Hepatocyte (in vitro differentiated cells): ENCODE results near the gene TMEM170B. TPM values are rescaled to one million over a fixed set of nuclear protein-coding genes. Genes with fewer than 3 reads are reported as not detected.
A peak's percentile ranks its signal among the peaks of the same experiment; 100 is the strongest.

Experiments used
- DNase-seq: peaks from one replicate; pipeline ENCODE4 v3.0.0-alpha.2; 2016; ENCODE audit warnings: low spot score
- H2AFZ ChIP-seq: fragments of 200-600 bp; sonication (generic); 2 replicates; pipeline ENCODE4 v1.6.0; 2016; ENCODE audit warnings: antibody characterized with exemption, mild to moderate bottlenecking
- H3K27ac ChIP-seq: fragments of 200-600 bp; sonication (generic); 2 replicates; pipeline ENCODE4 v1.5.1; 2016; ENCODE audit warnings: mild to moderate bottlenecking
- H3K27me3 ChIP-seq: fragments of 200-600 bp; sonication (generic); 2 replicates; pipeline ENCODE4 v1.6.1; 2016
- H3K36me3 ChIP-seq: fragments of 200-600 bp; sonication (generic); replicated peaks from 2 replicates; pipeline ENCODE4 v1.5.1; 2016; ENCODE audit warnings: low read depth; ENCODE audit not compliant: insufficient read depth
- H3K4me1 ChIP-seq: fragments of 200-600 bp; sonication (generic); 2 replicates; pipeline ENCODE4 v1.5.1; 2016; ENCODE audit warnings: mild to moderate bottlenecking, moderate library complexity; ENCODE audit not compliant: insufficient read depth
- H3K4me2 ChIP-seq: fragments of 200-600 bp; sonication (generic); 2 replicates; pipeline ENCODE4 v1.6.0; 2016
- H3K4me3 ChIP-seq: fragments of 200-600 bp; sonication (generic); 2 replicates; pipeline ENCODE4 v1.5.1; 2016; ENCODE audit warnings: mild to moderate bottlenecking
- H3K79me2 ChIP-seq: fragments of 200-600 bp; sonication (generic); 2 replicates; pipeline ENCODE4 v1.6.0; 2017; ENCODE audit warnings: mild to moderate bottlenecking
- H3K9me2 ChIP-seq: fragments of 200-600 bp; sonication (generic); replicated peaks from 2 replicates; pipeline ENCODE4 v1.6.0; 2017; ENCODE audit warnings: mild to moderate bottlenecking; ENCODE audit not compliant: insufficient read depth
- H3K9me3 ChIP-seq: fragments of 200-600 bp; sonication (generic); 2 replicates; pipeline ENCODE4 v1.5.1; 2016; ENCODE audit warnings: low read depth, mild to moderate bottlenecking
- H4K20me1 ChIP-seq: fragments of 200-600 bp; sonication (generic); 2 replicates; pipeline ENCODE4 v1.6.0; 2016; ENCODE audit warnings: mild to moderate bottlenecking; ENCODE audit not compliant: insufficient read depth, poor library complexity, severe bottlenecking
- CTCF ChIP-seq: fragments of 200-600 bp; sonication (generic); IDR thresholded peaks from 2 replicates; pipeline ENCODE4 v1.5.1; 2016; ENCODE audit warnings: antibody characterized with exemption, mild to moderate bottlenecking; ENCODE audit not compliant: poor library complexity
- EZH2 ChIP-seq: fragments of 200-600 bp; sonication (generic); IDR thresholded peaks from 2 replicates; pipeline ENCODE4 v1.6.1; 2016; ENCODE audit warnings: antibody characterized with exemption, mild to moderate bottlenecking, borderline replicate concordance
- EZH2phosphoT487 ChIP-seq: fragments of 200-600 bp; sonication (generic); IDR thresholded peaks from one replicate; pipeline ENCODE4 v1.6.1; 2018; ENCODE audit warnings: antibody characterized with exemption, mild to moderate bottlenecking, low read depth, moderate library complexity; ENCODE audit not compliant: unreplicated experiment, severe bottlenecking
- WGBS: methylation state at CpG from one replicate; pipeline ENCODE4 v1.1.6; 2016; ENCODE audit warnings: low lambda C conversion rate; ENCODE audit errors: missing lambda C conversion rate; 5-methylcytosine and 5-hydroxymethylcytosine counted together
- polyA plus RNA-seq: library from polyadenylated mRNA; unstranded; fragments of >200 nt; fragmentation: Nextera tagmentation; extraction: Ambion mirVana; gene quantifications from 2 replicates; pipeline ENCODE4 v1.2.1, GENCODE V29; 2016
- total RNA-seq: library from RNA; depleted of rRNA; stranded (reverse); fragments of >200 nt; gene quantifications from 2 replicates; pipeline ENCODE4 v1.2.3, GENCODE V29; 2014

The TMEM170B gene
- total and polyA plus RNA-seq, 2 experiments from 2014 or later = 0.82 to 6.5 TPM

DNA sequence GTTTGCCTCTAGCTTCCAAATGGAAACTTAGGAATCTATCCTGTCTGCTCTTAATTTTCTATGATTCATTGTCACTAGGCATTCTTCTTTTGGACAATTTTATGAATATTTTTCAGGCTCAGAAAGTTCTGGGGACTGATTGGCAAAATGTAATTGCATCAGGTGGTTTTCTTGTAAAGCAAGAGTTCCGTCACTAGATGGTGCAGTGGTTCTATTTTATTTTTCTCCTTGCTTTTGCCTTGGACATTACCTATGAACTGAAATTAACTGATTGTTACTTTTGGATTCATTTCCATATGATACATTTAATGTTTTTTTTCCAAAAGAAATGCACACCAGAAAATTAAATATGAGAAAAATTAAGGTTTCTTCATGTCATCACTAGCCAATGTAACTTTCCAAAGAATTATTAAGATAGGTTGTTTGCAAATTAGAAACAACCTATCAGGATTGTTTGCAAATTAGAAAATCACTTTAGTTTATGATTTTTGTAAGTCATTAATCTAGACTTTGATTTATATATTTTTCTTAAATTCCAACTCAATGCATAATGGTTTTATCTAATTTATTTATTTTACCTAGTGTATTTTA lies 48.0 kb downstream of the TMEM170B start:
- no peaks in the 10 kb centered on the region for H4K20me1 ChIP-seq
- peak; percentile 54 for DNase-seq
- TF ChIP-seq EZH2phosphoT487 (no peak), EZH2 (no peak), CTCF (peak; percentile 77)
- H3K36me3 ChIP-seq = no peaks in the 10 kb centered on the region
- no peak overlapping the region for H2AFZ ChIP-seq
- no peak overlapping the region for H3K27ac ChIP-seq
- no peak overlapping the region for H3K4me2 ChIP-seq
- H3K79me2 ChIP-seq = no peaks in the 10 kb centered on the region
- H3K27me3 ChIP-seq = no peaks in the 10 kb centered on the region
- no peaks in the 10 kb centered on the region for H3K9me3 ChIP-seq
- 9% methylated on average over 1 of the region's 1 CpG for WGBS
- peaks cover 7% of the 10 kb centered on the region for H3K4me1 ChIP-seq
- H3K4me3 ChIP-seq = no peak overlapping the region
- no peaks in the 10 kb centered on the region for H3K9me2 ChIP-seq

DNA sequence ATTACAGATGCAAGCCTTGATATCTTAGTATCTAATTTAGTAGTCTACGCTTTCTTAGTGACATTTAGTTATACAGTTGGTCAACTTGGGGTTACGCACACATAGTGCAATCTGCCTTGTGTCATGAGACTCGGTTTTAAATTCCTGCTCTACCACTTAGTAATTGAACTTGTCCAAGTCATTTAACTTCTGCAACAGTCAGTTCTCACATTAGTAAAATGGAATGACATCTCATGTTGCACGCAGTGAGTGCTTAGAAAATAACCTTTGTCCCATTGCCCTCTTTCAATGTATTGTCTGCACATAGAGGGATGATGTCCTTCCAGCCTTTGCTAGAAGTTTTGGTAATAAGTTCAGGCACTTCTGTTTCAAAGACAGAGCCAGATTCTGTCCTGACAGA lies 48.6 kb downstream of the TMEM170B start:
- TF ChIP-seq EZH2 (no peak), EZH2phosphoT487 (no peak), CTCF (no peak)
- no peak for DNase-seq
- no peaks in the 10 kb centered on the region for H3K9me3 ChIP-seq
- H2AFZ ChIP-seq = no peak overlapping the region
- H3K27ac ChIP-seq = peak overlapping the region; percentile 54
- no peak overlapping the region for H3K4me3 ChIP-seq
- no peaks in the 10 kb centered on the region for H4K20me1 ChIP-seq
- H3K36me3 ChIP-seq = no peaks in the 10 kb centered on the region
- H3K4me1 ChIP-seq = peaks cover 7% of the 10 kb centered on the region
- WGBS = 67% methylated on average over 4 of the region's 4 CpGs
- H3K79me2 ChIP-seq = no peaks in the 10 kb centered on the region
- no peaks in the 10 kb centered on the region for H3K27me3 ChIP-seq
- peak overlapping the region; percentile 22 for H3K4me2 ChIP-seq
- no peaks in the 10 kb centered on the region for H3K9me2 ChIP-seq

DNA sequence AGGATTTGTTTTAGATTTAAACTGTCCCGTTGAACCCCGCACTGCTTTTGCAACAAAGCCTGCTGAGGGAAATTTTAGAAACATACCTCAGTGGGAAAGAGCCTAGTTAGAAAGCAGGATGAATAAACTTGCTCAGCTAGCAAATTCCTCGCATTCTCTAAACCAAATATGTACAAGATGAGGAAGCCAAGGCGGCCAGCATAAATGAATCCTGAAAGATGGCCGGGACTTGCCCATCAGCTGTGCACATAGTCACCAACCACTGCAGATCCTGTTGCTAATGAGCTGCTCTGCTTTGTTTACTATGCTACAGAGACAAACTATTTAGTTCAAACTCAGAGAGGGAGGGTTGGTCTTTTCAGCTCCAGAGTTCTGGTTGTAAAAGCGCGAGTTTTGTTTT lies 49.0 kb downstream of the TMEM170B start:
- TF ChIP-seq EZH2phosphoT487 (no peak), CTCF (no peak), EZH2 (no peak)
- H3K4me3 ChIP-seq = no peak overlapping the region
- peak overlapping the region; percentile 54 for H3K27ac ChIP-seq
- no peak overlapping the region for H2AFZ ChIP-seq
- H3K4me1 ChIP-seq = peaks cover 7% of the 10 kb centered on the region
- peak; percentile 29 for DNase-seq
- no peaks in the 10 kb centered on the region for H3K79me2 ChIP-seq
- H3K4me2 ChIP-seq = peak overlapping the region; percentile 22
- H3K9me2 ChIP-seq = no peaks in the 10 kb centered on the region
- WGBS = 68% methylated on average over 7 of the region's 7 CpGs
- H3K36me3 ChIP-seq = no peaks in the 10 kb centered on the region
- no peaks in the 10 kb centered on the region for H4K20me1 ChIP-seq
- no peaks in the 10 kb centered on the region for H3K27me3 ChIP-seq
- no peaks in the 10 kb centered on the region for H3K9me3 ChIP-seq
